Ascending aorta (tissue), 2 donors: ENCODE data around the gene CMIP. TPM values are rescaled to one million over a fixed set of nuclear protein-coding genes. Genes with fewer than 3 reads are reported as not detected.

ENCODE experiments used
- DNase-seq, 2 donors: peaks; one replicate each; pipeline ENCODE4 v3.0.0-alpha.2; 2019; ENCODE audit warnings: low spot score in 2 of 2
- H3K27ac ChIP-seq, 2 donors: fragments of 200-600 bp; sonication (generic); one replicate each; pipeline ENCODE4 v1.5.1; 2016 to 2017; ENCODE audit warnings: mild to moderate bottlenecking in 1 of 2
- H3K27me3 ChIP-seq: fragments of 200-600 bp; sonication (generic); one replicate; pipeline ENCODE4 v1.5.1; 2017
- H3K36me3 ChIP-seq, 2 donors: fragments of 200-600 bp; sonication (generic); one replicate each; pipeline ENCODE4 v1.5.1; 2016
- H3K4me1 ChIP-seq, 2 donors: fragments of 200-600 bp; sonication (generic); one replicate each; pipeline ENCODE4 v1.5.1; 2016 to 2017; ENCODE audit warnings: mild to moderate bottlenecking in 1 of 2
- H3K4me3 ChIP-seq, 2 donors: fragments of 200-600 bp; sonication (generic); one replicate each; pipeline ENCODE4 v1.5.1; 2016 to 2017; ENCODE audit warnings: mild to moderate bottlenecking in 1 of 2
- H3K9me3 ChIP-seq, 2 donors: fragments of 200-600 bp; sonication (generic); one replicate each; pipeline ENCODE4 v1.5.1; 2016
- CTCF ChIP-seq, 3 experiments: fragments of 200-600 bp in 2 of 3; fragments of 450-650 bp in 1 of 3; sonication (generic) in 2 of 3; IDR thresholded peaks; one replicate each; pipeline ENCODE4 v1.5.1; 2016 to 2019; ENCODE audit warnings: antibody characterized with exemption in 3 of 3, mild to moderate bottlenecking in 1 of 3, moderate library complexity in 1 of 3
- intact Hi-C: fragments of 100-400 bp; cut with DNase I; formaldehyde crosslinking; loops from one replicate; pipeline ENCODE4 v1.15.1; 2023
- total RNA-seq: library from RNA; depleted of rRNA; stranded (reverse); fragments of >200 nt; gene quantifications from one replicate; pipeline ENCODE4 v1.1.0, GENCODE V29; 2016

Gene CMIP
- total RNA-seq, 1 donor from 2014 or later = 110 TPM

DNA sequence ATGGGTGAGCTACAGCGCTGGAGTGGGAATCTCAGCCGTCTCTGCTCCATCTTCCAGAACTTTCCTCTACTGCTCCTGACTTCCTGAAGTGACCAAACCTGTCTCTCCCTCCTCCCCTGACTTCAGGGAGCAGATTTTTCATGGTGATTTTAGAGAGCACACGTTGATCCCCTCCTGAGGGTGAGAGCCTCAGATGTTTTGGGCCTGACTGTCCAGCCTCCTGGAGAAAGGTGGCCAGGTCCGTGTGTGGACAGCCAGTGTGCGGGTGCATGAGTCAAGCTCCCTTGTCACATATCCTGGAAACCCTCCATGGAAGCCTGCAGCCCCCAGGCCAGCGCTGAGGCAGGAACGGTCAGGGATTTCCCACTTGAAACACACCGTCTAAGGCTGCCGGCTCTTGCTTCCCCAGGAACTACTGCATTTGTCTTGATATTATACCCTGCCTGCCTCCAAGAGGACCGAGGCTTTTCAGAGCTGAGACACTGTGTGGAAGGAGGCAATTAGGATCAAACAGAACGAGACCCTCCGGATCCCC lies 143.1 kb downstream of the CMIP start:
- Histone ChIP-seq H3K9me3 (no peaks in the 10 kb centered on the region), H3K4me3 (no peak overlapping the region), H3K36me3 (no peaks in the 10 kb centered on the region), H3K4me1 (no peaks in the 10 kb centered on the region), H3K27ac (no peak overlapping the region), H3K27me3 (no peaks in the 10 kb centered on the region)
- intact Hi-C loops = no loop called here
- TF ChIP-seq CTCF (IDR thresholded peaks at IDR 0.05) = no peak
- DNase-seq = no peak

GRCh38 chr16:81588326-81589081 lies 143.9 kb downstream of the CMIP start:
- Histone ChIP-seq H3K27ac (no peak overlapping the region), H3K4me1 (no peaks in the 10 kb centered on the region), H3K4me3 (no peak overlapping the region), H3K27me3 (no peaks in the 10 kb centered on the region), H3K9me3 (no peaks in the 10 kb centered on the region), H3K36me3 (no peaks in the 10 kb centered on the region)
- no peak for TF ChIP-seq CTCF (IDR thresholded peaks at IDR 0.05)
- intact Hi-C loops = no loop called here
- DNase-seq = no peak

GRCh38 chr16:81589975-81590650 lies 145.5 kb downstream of the CMIP start:
- Histone ChIP-seq H3K4me3 (no peak overlapping the region), H3K27ac (no peak overlapping the region), H3K36me3 (no peaks in the 10 kb centered on the region), H3K9me3 (no peaks in the 10 kb centered on the region), H3K4me1 (no peaks in the 10 kb centered on the region), H3K27me3 (no peaks in the 10 kb centered on the region)
- TF ChIP-seq CTCF (IDR thresholded peaks at IDR 0.05) = no peak
- intact Hi-C loops = no loop called here
- no peak for DNase-seq

GRCh38 chr16:81590714-81591544 lies 146.3 kb downstream of the CMIP start:
- Histone ChIP-seq H3K4me1 (no peaks in the 10 kb centered on the region), H3K9me3 (no peaks in the 10 kb centered on the region), H3K4me3 (no peak overlapping the region), H3K27me3 (no peaks in the 10 kb centered on the region), H3K36me3 (no peaks in the 10 kb centered on the region), H3K27ac (no peak overlapping the region)
- no peak for DNase-seq
- no peak for TF ChIP-seq CTCF (IDR thresholded peaks at IDR 0.05)
- intact Hi-C loops = no loop called here

GRCh38 chr16:81591545-81591870 lies 146.9 kb downstream of the CMIP start:
- intact Hi-C loops = no loop called here
- Histone ChIP-seq H3K27ac (no peak overlapping the region), H3K4me3 (no peak overlapping the region), H3K4me1 (no peaks in the 10 kb centered on the region), H3K9me3 (no peaks in the 10 kb centered on the region), H3K27me3 (no peaks in the 10 kb centered on the region), H3K36me3 (no peaks in the 10 kb centered on the region)
- DNase-seq = no peak
- no peak for TF ChIP-seq CTCF (IDR thresholded peaks at IDR 0.05)
